HG03139 (cell line): ENCODE measurements around the gene OVOL3.
A peak's percentile ranks its signal among the peaks of the same experiment; 100 is the strongest.

Experiments
- ATAC-seq: cut with Tn5 transposase; IDR thresholded peaks from one replicate; pipeline ENCODE4 v1.9.1; 2021; ENCODE audit not compliant: unreplicated experiment

OVOL3 gene

GRCh38 chr19:36100476-36100875 is 10.5 kb upstream of the OVOL3 start:
- ATAC-seq = no peak

GRCh38 chr19:36101550-36102327 is 9.2 kb upstream of the OVOL3 start:
- ATAC-seq = no peak

- no peak for ATAC-seq
Measured at GRCh38 chr19:36103040-36103626, 7.8 kb upstream of the OVOL3 start.

- ATAC-seq = no peak
Measured at GRCh38 chr19:36103842-36104552, 6.9 kb upstream of the OVOL3 start.

- no peak for ATAC-seq
Measured at GRCh38 chr19:36106441-36106840, 4.5 kb upstream of the OVOL3 start.

- ATAC-seq = no peak
Measured at GRCh38 chr19:36106991-36107390, 4.0 kb upstream of the OVOL3 start.

- no peak for ATAC-seq
Measured at GRCh38 chr19:36108684-36109083, 2.3 kb upstream of the OVOL3 start.

- no peak for ATAC-seq
Measured at GRCh38 chr19:36111200-36111539, 227 bp downstream of the OVOL3 start.

- no peak for ATAC-seq
Measured at GRCh38 chr19:36112678-36113077, 1.7 kb downstream of the OVOL3 start.

GRCh38 chr19:36113425-36113824 is 2.5 kb downstream of the OVOL3 start:
- no peak for ATAC-seq

- no peak for ATAC-seq
Measured at GRCh38 chr19:36113894-36114720, 3.2 kb downstream of the OVOL3 start.

- peak; percentile 76 for ATAC-seq
Measured at GRCh38 chr19:36114721-36115452, 3.9 kb downstream of the OVOL3 start, which contains the start of gene POLR2I. Gene POLR2I (minus strand): TSS chr19:36114875. CDS start chr19:36114856, 19 bp downstream.

- ATAC-seq = no peak
Measured at GRCh38 chr19:36115453-36116343, 4.8 kb downstream of the OVOL3 start, which contains the start of gene TBCB. Gene TBCB (plus strand): TSS chr19:36115468. CDS start chr19:36115561, 93 bp downstream.

- no peak for ATAC-seq
Measured at GRCh38 chr19:36116344-36116637, 5.3 kb downstream of the OVOL3 start.

GRCh38 chr19:36120092-36120983 is 9.4 kb downstream of the OVOL3 start:
- no peak for ATAC-seq

- no peak for ATAC-seq
Measured at GRCh38 chr19:36120984-36121358, 10.0 kb downstream of the OVOL3 start.

- no peak for ATAC-seq
Measured at GRCh38 chr19:36121486-36122124, 10.7 kb downstream of the OVOL3 start.

- ATAC-seq = no peak
Measured at GRCh38 chr19:36125557-36125956, 14.6 kb downstream of the OVOL3 start.
